PFSK-1 (cell line): ENCODE data around the gene HIPK1.

Source experiments
- FOXP2 ChIP-seq: optimal IDR thresholded peaks from 2 replicates; pipeline ENCODE3; 2011; ENCODE audit warnings: borderline replicate concordance, control low read depth, inconsistent platforms; ENCODE audit not compliant: insufficient read depth; ENCODE audit errors: extremely low read length, extremely low read depth
- POLR2AphosphoS5 ChIP-seq: IDR thresholded peaks from 2 replicates; pipeline ENCODE4 v1.6.1; 2012; ENCODE audit warnings: low read depth, mild to moderate bottlenecking, control low read depth, low read length, moderate library complexity
- REST ChIP-seq, 2 experiments: IDR thresholded peaks; 2 replicates each; pipeline versions ENCODE4 v1.6.1 to v1.8.0; 2011 to 2012; ENCODE audit warnings: low read depth in 2 of 2, low read length in 2 of 2, control low read depth in 1 of 2, inconsistent platforms in 1 of 2, mild to moderate bottlenecking in 1 of 2, moderate library complexity in 1 of 2; ENCODE audit not compliant: insufficient read depth in 1 of 2
- SIN3A ChIP-seq: IDR thresholded peaks from 2 replicates; pipeline ENCODE4 v1.6.1; 2012; ENCODE audit warnings: mild to moderate bottlenecking, low read length, moderate library complexity, borderline replicate concordance; ENCODE audit not compliant: insufficient read depth
- TAF1 ChIP-seq: IDR thresholded peaks from 2 replicates; pipeline ENCODE4 v1.6.1; 2012; ENCODE audit warnings: low read length, control low read depth, borderline replicate concordance; ENCODE audit not compliant: insufficient read depth

Gene HIPK1

GRCh38 chr1:113917400-113918082 lies 11.6 kb upstream of the HIPK1 start:
- TF ChIP-seq SIN3A = no peak
- TF ChIP-seq FOXP2 = no peak
- TF ChIP-seq POLR2AphosphoS5 = no peak
- no peak for TF ChIP-seq REST (IDR thresholded peaks at IDR 0.05; ENCODE audit: insufficient read depth in 1 of 2, low read depth in 2 of 2, low read length in 2 of 2)
- no peak for TF ChIP-seq TAF1

- TF ChIP-seq TAF1 (no peak), POLR2AphosphoS5 (no peak), REST (IDR thresholded peaks at IDR 0.05; ENCODE audit: insufficient read depth in 1 of 2, low read depth in 2 of 2, low read length in 2 of 2) (no peak), FOXP2 (no peak), SIN3A (no peak)
These were observed 10.9 kb upstream of the HIPK1 start for GRCh38 chr1:113918243-113918642.

- TF ChIP-seq FOXP2 = no peak
These were observed 6.2 kb upstream of the HIPK1 start for GRCh38 chr1:113922957-113923356.

GRCh38 chr1:113924473-113924872 lies 4.7 kb upstream of the HIPK1 start:
- TF ChIP-seq FOXP2 (no peak), POLR2AphosphoS5 (no peak), TAF1 (no peak), SIN3A (no peak), REST (IDR thresholded peaks at IDR 0.05; ENCODE audit: insufficient read depth in 1 of 2, low read depth in 2 of 2, low read length in 2 of 2) (no peak)

GRCh38 chr1:113928187-113928930 lies 765 bp upstream of the HIPK1 start:
- TF ChIP-seq REST (IDR thresholded peaks at IDR 0.05; ENCODE audit: insufficient read depth in 1 of 2, low read depth in 2 of 2, low read length in 2 of 2) (no peak), SIN3A (no peak), POLR2AphosphoS5 (no peak), TAF1 (no peak), FOXP2 (no peak)
